ENCODE measurements around the gene MPPED1. TPM values are rescaled to one million over a fixed set of nuclear protein-coding genes. Genes with fewer than 3 reads are reported as not detected.

MPPED1 gene
- total and polyA plus RNA-seq, 4 donors: 0.89 to 6.5 (median 4.1) TPM

DNA sequence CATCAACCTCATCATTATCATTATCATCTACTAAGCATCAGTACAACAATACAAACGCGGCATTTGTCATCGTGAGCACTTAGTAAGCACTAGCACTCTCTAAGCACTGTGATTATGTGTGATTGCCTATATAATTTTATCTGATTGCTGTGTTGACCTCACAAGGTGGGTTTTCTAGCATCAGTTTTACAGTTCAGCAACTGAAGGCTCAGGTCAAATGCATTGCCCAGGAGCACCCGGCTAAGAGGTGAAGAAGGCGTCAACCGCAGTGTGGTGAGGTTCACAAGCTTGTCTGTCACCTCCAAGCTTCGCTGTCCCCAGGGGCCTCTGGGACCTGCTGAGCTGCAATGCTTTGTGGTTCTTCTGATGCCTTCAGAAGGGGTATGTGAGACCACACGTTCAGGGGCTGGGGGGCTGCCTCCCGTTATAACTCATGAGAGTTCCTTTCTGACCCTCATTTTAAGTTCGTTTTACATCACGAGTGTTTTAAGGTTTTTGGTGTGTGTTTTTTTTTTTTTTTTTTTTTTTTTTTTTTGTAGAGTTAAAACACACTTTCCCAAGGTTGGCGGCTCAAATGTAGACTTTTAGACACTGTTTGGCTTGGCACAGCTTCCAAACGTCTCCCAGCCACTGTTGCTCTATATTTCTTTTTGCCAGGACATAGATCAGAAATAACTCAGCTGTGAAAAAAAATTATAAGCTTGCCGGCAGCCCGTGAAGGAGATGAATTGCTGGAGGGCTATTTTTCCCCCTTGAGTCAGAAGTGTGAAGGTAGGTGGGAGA, 34.9 kb upstream of the MPPED1 start:
- peaks cover 0 to 2% (median 0%) of the 10 kb centered on the region in 4 donors for H3K9me3 ChIP-seq (ENCODE audit: control insufficient read depth in 4 of 4, low read length in 3 of 4)
- no peaks in the 10 kb centered on the region for H3K27me3 ChIP-seq (ENCODE audit: control insufficient read depth in 4 of 4, insufficient read depth in 4 of 4, low read length in 3 of 4)
- H3K4me1 ChIP-seq (ENCODE audit: control insufficient read depth in 4 of 4, insufficient read depth in 4 of 4, low read length in 3 of 4): peaks cover 5 to 23% (median 20%) of the 10 kb centered on the region in 4 donors
- peak overlapping the region in 1 of 2 donors; percentile 69 for H3K9ac ChIP-seq (ENCODE audit: low read depth in 1 of 2, low read length in 2 of 2)
- H3K27ac ChIP-seq (ENCODE audit: low read depth in 1 of 2, low read length in 2 of 2): peak overlapping the region; percentile 43 to 85
- no peak overlapping the region for H3K4me3 ChIP-seq (ENCODE audit: low read depth in 1 of 3, low read length in 3 of 3)
- TF ChIP-seq NR2F2 (IDR thresholded peaks at IDR 0.05): no peak
- no peak for TF ChIP-seq FOXA2 (IDR thresholded peaks at IDR 0.05)
- TF ChIP-seq RXRA (IDR thresholded peaks at IDR 0.05): peak in 1 of 2 donors; percentile 35
- no peak for TF ChIP-seq YY1 (IDR thresholded peaks at IDR 0.05)
- TF ChIP-seq RAD21 (IDR thresholded peaks at IDR 0.05): peak in 1 of 2 donors; percentile 7
- peak; percentile 22 for TF ChIP-seq SP1 (IDR thresholded peaks at IDR 0.05)
- no peak for TF ChIP-seq HNF4G (IDR thresholded peaks at IDR 0.05)
- no peak for TF ChIP-seq EGR1 (IDR thresholded peaks at IDR 0.05; ENCODE audit: low read depth in 2 of 2)
- TF ChIP-seq TAF1 (conservative IDR thresholded peaks at IDR 0.05): no peak
- TF ChIP-seq, protein P1, sequence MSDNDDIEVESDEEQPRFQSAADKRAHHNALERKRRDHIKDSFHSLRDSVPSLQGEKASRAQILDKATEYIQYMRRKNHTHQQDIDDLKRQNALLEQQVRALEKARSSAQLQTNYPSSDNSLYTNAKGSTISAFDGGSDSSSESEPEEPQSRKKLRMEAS (IDR thresholded peaks at IDR 0.05): no peak
- TF ChIP-seq, protein P2, sequence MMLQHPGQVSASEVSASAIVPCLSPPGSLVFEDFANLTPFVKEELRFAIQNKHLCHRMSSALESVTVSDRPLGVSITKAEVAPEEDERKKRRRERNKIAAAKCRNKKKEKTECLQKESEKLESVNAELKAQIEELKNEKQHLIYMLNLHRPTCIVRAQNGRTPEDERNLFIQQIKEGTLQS (IDR thresholded peaks at IDR 0.05): no peak
- TF ChIP-seq, protein P3, sequence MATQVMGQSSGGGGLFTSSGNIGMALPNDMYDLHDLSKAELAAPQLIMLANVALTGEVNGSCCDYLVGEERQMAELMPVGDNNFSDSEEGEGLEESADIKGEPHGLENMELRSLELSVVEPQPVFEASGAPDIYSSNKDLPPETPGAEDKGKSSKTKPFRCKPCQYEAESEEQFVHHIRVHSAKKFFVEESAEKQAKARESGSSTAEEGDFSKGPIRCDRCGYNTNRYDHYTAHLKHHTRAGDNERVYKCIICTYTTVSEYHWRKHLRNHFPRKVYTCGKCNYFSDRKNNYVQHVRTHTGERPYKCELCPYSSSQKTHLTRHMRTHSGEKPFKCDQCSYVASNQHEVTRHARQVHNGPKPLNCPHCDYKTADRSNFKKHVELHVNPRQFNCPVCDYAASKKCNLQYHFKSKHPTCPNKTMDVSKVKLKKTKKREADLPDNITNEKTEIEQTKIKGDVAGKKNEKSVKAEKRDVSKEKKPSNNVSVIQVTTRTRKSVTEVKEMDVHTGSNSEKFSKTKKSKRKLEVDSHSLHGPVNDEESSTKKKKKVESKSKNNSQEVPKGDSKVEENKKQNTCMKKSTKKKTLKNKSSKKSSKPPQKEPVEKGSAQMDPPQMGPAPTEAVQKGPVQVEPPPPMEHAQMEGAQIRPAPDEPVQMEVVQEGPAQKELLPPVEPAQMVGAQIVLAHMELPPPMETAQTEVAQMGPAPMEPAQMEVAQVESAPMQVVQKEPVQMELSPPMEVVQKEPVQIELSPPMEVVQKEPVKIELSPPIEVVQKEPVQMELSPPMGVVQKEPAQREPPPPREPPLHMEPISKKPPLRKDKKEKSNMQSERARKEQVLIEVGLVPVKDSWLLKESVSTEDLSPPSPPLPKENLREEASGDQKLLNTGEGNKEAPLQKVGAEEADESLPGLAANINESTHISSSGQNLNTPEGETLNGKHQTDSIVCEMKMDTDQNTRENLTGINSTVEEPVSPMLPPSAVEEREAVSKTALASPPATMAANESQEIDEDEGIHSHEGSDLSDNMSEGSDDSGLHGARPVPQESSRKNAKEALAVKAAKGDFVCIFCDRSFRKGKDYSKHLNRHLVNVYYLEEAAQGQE (IDR thresholded peaks at IDR 0.05): peak; percentile 16
- TF ChIP-seq HNF4A (conservative IDR thresholded peaks at IDR 0.05): peak; percentile 31 to 44
- no peak for TF ChIP-seq FOXA1 (IDR thresholded peaks at IDR 0.05)
- TF ChIP-seq JUND (IDR thresholded peaks at IDR 0.05): no peak
- TF ChIP-seq, protein P4, sequence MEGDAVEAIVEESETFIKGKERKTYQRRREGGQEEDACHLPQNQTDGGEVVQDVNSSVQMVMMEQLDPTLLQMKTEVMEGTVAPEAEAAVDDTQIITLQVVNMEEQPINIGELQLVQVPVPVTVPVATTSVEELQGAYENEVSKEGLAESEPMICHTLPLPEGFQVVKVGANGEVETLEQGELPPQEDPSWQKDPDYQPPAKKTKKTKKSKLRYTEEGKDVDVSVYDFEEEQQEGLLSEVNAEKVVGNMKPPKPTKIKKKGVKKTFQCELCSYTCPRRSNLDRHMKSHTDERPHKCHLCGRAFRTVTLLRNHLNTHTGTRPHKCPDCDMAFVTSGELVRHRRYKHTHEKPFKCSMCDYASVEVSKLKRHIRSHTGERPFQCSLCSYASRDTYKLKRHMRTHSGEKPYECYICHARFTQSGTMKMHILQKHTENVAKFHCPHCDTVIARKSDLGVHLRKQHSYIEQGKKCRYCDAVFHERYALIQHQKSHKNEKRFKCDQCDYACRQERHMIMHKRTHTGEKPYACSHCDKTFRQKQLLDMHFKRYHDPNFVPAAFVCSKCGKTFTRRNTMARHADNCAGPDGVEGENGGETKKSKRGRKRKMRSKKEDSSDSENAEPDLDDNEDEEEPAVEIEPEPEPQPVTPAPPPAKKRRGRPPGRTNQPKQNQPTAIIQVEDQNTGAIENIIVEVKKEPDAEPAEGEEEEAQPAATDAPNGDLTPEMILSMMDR (IDR thresholded peaks at IDR 0.05; ENCODE audit: low read depth, low read length, missing input control): no peak
- TF ChIP-seq, protein P5, sequence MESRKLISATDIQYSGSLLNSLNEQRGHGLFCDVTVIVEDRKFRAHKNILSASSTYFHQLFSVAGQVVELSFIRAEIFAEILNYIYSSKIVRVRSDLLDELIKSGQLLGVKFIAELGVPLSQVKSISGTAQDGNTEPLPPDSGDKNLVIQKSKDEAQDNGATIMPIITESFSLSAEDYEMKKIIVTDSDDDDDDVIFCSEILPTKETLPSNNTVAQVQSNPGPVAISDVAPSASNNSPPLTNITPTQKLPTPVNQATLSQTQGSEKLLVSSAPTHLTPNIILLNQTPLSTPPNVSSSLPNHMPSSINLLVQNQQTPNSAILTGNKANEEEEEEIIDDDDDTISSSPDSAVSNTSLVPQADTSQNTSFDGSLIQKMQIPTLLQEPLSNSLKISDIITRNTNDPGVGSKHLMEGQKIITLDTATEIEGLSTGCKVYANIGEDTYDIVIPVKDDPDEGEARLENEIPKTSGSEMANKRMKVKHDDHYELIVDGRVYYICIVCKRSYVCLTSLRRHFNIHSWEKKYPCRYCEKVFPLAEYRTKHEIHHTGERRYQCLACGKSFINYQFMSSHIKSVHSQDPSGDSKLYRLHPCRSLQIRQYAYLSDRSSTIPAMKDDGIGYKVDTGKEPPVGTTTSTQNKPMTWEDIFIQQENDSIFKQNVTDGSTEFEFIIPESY (IDR thresholded peaks at IDR 0.05): no peak
- TF ChIP-seq GABPA (IDR thresholded peaks at IDR 0.05 in 1 of 2, conservative IDR thresholded peaks at IDR 0.05 in 1 of 2): no peak
- no peak for DNase-seq (ENCODE audit: low spot score)
- WGBS: 44% methylated on average over 15 of the region's 15 CpGs
- H3K36me3 ChIP-seq (ENCODE audit: control insufficient read depth in 4 of 4, insufficient read depth in 3 of 4, low read depth in 1 of 4, low read length in 3 of 4): no peaks in the 10 kb centered on the region

Data from liver (tissue), 9 donors.